Hematopoietic multipotent progenitor cell treated with erythropoietin and hydrocortisone succinate and interleukin-3 and kit ligand, for 17 days (in vitro differentiated cells): ENCODE measurements around the gene NPLOC4.

Experiments used
- DNase-seq: peaks from one replicate; pipeline ENCODE4 v3.0.0-alpha.2; 2015; ENCODE audit warnings: low spot score

The NPLOC4 gene

GRCh38 chr17:81636505-81637288, at the start of gene NPLOC4, which contains the start of gene TSPAN10:
NPLOC4 (minus strand) TSS chr17:81637112; CDS start chr17:81636930, 182 bp downstream.
TSPAN10 (plus strand) TSS chr17:81637196; CDS start chr17:81642413, 5,217 bp downstream.
- peak; percentile 85 for DNase-seq

DNA sequence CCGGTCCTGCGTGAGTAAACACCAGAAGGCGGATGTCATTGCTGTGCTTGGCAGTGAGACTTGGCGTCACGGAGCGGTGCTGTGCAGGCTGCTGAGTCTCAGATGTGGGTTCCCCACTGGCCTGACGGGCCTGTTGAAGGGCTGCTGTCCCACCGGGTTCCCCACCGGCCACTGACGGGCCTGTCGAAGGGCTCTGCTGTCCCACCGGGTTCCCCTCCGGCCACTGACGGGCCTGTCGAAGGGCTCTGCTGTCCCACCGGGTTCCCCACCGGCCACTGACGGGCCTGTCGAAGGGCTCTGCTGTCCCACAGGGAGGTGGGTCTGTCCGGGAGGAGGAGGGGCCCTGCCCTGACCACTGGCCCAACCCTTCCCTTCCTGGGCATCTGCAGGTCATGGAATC, 49.7 kb upstream of the NPLOC4 start:
- no peak for DNase-seq

GRCh38 chr17:81685108-81685507, 48.2 kb upstream of the NPLOC4 start:
- DNase-seq, result peak; percentile 7

DNA sequence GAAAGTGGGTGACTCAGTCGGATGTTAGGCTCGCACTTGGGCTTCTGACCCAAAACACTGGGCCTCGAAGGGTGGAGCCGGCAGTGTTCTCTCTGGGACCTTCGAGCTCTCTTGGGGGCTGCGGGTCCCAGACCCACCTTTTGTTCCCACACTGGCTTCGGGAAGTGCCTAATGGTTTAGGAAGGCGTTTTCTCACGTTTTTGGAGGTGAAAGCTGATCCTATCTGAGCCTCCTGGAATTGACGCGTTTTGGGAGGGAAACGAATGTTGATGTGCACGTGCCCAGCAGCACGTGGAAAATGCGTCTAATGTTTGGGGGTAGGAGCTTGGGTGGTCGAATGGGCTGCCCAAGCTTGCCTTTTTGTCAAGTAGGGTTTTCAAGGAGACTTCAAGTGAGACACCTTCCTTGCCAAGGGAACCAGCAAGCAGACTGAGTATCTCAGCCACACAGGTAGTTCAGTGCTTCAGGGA, 47.6 kb upstream of the NPLOC4 start:
- no peak for DNase-seq

DNA sequence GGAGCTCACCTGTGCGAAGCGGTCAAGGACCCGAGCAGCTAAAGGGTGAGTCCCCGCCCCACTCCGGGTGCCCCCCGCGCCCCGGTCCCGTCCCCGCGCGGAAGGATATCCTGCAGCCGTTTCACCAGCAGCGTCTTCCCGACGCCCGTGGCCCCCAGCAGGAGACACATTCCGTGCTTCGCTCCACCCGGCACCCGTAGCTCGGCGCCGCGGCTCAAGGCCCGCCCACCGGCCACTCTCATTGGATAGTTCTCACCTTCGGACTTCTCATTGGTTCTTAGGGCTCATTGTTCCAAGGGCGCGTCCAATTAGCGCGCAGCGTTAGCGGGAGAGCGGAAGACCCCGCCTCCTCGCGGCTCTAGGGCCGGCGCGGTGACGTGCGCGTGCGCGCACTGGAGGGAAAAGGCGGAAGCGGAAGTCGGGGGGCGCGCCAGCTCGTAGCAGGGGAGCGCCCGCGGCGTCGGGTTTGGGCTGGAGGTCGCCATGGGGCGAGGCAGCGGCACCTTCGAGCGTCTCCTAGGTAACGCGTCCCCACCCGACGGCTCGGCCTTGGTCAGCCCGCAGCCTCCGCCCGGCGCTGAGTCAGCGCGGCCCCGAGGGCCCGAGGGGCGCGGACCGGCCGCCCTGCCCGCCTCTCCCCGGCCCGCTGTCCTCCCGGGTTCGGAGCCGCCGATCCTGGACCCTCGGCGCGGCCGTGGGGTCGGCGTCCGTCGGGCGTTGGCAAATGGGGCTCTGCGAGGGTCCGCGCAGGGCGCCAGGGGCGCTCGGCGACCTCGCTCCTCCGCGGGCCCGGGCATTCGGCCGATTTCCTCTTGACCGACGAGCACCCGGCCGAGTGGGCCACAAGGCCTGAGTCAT, 46.9 kb upstream of the NPLOC4 start, which contains the start of the genes ARL16 and HGS:
TSS of gene ARL16 (minus strand) at position 214 of the 858 bp plus-strand sequence. CDS start at position 170, 44 bp downstream.
TSS of gene HGS (plus strand) at position 428 of the 858 bp plus-strand sequence. CDS start at position 484, 56 bp downstream.
- DNase-seq, result peak; percentile 100

GRCh38 chr17:81683208-81683583, 46.3 kb upstream of the NPLOC4 start:
- DNase-seq, result no peak

DNA sequence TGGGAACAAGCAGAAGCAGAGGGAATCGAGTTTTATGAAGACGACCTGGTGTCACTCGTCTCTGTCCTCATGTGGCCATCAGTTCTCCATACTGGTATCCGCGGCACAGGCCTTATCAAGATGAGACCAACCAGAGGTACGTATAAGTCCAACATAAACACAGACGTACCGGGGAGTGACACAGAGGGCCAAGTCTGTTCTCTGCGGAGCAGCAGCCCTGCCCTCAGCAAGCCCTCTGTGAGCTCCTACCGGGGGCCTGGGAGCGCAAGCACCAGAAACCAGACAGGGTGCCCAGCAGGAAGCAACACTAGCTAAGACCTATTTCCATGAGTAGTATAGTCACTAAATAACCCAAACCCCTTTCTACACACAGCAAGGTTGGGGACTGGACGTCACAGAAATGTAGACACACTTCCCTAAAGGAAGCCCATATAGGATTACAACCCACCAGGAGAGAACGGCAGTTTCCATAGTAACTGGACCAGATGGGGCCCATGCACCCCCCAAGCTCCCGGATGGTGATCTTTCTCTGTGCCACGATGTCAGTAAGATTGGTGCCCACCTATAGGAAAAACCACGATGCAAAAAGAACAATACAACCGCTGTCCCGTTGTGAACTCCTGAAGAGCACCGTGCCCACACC, 45.8 kb upstream of the NPLOC4 start:
- DNase-seq, result no peak

- DNase-seq, result no peak
These were observed 44.8 kb upstream of the NPLOC4 start for GRCh38 chr17:81681672-81682071.

- DNase-seq, result no peak
These were observed 43.2 kb upstream of the NPLOC4 start for GRCh38 chr17:81680150-81680549.

- DNase-seq, result no peak
These were observed 40.0 kb upstream of the NPLOC4 start for GRCh38 chr17:81676906-81677305.

DNA sequence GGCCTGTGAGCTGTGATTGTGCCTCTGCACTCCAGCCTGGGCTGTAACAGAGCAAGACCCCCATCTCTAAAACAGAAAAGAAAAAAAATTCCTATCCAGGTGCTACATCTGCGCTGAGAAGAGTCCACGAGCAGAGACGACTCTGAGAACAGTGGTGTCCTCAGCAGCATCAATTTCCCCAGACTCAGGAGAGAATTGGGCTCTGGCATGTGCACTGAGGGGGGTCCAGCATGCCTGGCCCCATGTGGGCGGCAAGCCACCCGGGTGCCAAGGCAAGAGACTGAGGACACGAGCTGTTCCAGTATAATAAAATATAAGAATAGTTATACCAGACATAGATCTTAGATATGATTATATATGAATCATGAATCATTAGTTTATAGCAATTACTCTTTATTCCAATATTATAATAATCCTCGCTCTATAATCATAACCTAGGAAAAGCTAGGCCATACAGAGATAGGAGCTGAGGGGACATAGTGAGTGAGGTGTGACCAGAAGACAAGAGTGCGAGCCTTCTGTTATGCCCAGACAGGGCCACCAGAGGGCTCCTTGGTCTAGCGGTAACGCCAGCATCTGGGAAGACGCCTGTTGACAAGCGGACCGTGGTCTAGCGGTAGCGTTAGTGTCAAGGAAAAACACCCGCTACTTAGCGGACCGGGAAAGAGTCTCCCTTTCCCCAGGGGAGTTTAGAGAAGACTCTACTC, 38.8 kb upstream of the NPLOC4 start:
- DNase-seq, result peak; percentile 56

- DNase-seq, result no peak
These were observed 36.8 kb upstream of the NPLOC4 start for GRCh38 chr17:81673561-81674258.

DNA sequence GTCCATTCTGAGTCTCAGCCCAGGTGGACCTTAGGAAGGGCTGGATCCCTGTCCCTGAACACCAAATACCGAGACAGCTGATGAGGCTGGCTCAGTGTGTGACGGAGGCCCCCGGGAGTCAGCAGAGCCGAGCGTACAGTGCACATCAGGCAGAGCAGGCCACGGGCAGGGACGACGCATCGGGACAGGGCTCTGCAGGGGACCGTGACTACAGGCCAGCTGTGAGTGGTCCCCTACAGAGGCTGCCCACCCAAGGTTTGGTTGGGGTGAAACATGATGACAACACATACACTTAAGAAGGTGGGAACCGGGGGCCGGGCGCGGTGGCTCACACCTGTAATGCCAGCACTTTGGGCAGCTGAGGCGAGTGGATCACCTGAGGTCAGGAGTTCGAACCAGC, 36.0 kb upstream of the NPLOC4 start:
- no peak for DNase-seq

- no peak for DNase-seq
These were observed 35.6 kb upstream of the NPLOC4 start for GRCh38 chr17:81672504-81672903.

DNA sequence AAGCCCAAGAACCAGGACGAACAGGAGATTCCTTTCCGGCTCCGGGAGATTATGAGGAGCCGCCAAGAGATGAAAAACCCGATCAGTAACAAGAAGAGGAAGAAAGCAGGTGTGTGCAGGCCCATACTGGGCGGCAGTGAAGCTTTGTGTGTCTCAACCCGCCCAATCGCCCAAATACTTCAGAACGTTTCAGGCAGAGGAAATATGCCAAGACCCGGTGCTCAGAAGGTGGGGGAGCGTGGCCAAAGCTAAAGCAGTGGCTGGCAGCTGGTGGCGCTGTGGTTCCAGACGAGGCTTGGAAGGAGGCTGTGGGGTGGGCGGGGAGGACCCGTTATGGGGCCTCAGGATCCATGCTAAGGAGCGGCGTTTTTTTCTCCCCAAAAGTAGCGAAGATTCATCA, 30.8 kb upstream of the NPLOC4 start:
- DNase-seq, result no peak

- DNase-seq, result peak; percentile 93
These were observed 29.7 kb upstream of the NPLOC4 start, which contains the start of the genes CCDC137 and OXLD1 for GRCh38 chr17:81666342-81667191. CCDC137 (plus strand) TSS chr17:81666737; CDS start chr17:81666767, 30 bp downstream. OXLD1 (minus strand) TSS chr17:81666605; CDS start chr17:81666577, 28 bp downstream.

GRCh38 chr17:81666092-81666341, 29.1 kb upstream of the NPLOC4 start:
- peak; percentile 26 for DNase-seq

GRCh38 chr17:81665205-81666091, 28.5 kb upstream of the NPLOC4 start:
- DNase-seq, result no peak

GRCh38 chr17:81664051-81664470, 27.1 kb upstream of the NPLOC4 start:
- DNase-seq, result no peak
